22Rv1 (cell line): ENCODE measurements around the gene TSPOAP1.

Source experiments
- H3K27ac ChIP-seq: fragments of 450-650 bp; 2 replicates; pipeline ENCODE4 v1.5.1; 2017
- ZFX ChIP-seq: fragments of 450-650 bp; IDR thresholded peaks from 2 replicates; pipeline ENCODE4 v1.6.1; 2017; ENCODE audit warnings: antibody characterized with exemption, borderline replicate concordance
- TF ChIP-seq, protein P1 (sequence below): fragments of 450-650 bp; IDR thresholded peaks from 2 replicates; pipeline ENCODE4 v1.5.1; 2017; ENCODE audit warnings: mild to moderate bottlenecking

The TSPOAP1 gene

DNA sequence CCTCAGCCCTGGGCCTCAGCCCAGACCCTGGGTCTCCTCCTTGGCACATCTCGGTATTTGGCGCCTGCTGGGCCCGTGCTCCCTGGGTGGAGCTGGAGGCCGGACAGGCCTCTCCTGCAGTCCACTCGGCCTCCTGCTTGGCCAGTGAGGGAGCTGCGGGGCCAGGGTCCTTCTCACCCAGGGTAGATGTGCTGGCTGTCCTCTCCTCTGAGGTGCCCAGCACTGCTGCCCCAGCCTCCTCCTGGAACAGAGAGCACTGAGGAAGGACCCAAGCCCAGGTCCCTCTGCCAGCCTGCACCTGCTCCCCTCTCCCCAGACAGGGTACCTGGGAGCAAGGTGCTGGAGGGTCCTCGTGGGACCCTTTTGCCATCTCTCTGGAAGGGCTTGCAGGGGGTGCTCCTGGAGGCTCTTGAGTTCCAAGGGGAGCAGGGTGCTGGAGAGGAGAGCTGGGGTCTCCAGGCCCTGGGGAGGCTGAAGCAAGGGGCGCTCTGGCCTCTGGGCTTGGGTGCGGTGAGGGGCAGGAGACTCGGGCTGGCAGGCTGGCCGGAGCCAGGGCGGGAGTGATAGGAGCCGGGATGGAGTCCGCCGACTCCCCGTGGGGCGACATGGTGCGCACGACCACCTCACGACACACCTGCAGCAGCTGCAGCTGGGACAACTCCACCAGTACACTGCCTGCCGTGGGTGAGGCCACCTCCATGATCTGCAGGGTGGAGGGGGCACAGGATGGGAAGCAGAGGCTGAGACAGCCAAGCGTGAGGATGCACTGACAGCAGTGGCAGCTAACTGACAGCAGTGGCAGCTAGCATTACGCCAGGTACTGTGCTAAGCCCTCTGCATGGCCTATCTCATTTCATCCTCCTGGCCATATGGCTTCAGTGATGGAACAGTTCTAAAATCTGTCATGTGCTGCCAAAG is 17.8 kb downstream of the TSPOAP1 start:
- TF ChIP-seq ZFX: no peak
- TF ChIP-seq, protein P1, sequence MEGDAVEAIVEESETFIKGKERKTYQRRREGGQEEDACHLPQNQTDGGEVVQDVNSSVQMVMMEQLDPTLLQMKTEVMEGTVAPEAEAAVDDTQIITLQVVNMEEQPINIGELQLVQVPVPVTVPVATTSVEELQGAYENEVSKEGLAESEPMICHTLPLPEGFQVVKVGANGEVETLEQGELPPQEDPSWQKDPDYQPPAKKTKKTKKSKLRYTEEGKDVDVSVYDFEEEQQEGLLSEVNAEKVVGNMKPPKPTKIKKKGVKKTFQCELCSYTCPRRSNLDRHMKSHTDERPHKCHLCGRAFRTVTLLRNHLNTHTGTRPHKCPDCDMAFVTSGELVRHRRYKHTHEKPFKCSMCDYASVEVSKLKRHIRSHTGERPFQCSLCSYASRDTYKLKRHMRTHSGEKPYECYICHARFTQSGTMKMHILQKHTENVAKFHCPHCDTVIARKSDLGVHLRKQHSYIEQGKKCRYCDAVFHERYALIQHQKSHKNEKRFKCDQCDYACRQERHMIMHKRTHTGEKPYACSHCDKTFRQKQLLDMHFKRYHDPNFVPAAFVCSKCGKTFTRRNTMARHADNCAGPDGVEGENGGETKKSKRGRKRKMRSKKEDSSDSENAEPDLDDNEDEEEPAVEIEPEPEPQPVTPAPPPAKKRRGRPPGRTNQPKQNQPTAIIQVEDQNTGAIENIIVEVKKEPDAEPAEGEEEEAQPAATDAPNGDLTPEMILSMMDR: no peak
- no peak overlapping the region for H3K27ac ChIP-seq

DNA sequence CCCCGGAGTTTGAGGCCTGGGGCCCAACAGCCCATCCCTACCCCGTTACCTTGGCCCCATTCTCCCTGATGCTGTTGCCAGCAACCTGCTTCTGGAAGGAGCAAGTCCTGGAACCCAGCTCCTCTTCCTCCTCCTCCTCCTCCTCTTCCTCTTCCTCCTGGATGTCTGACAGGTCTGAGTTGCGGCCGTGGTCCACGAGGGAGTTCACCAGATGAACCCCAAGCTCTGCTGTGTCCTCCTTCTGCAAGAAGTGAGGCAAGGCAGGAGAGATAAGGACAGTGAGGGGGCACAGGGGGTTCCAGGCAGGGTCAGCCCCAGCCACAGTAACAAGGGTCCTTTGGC is 18.7 kb downstream of the TSPOAP1 start:
- TF ChIP-seq, protein P1: no peak
- TF ChIP-seq ZFX: no peak
- H3K27ac ChIP-seq: no peak overlapping the region

DNA sequence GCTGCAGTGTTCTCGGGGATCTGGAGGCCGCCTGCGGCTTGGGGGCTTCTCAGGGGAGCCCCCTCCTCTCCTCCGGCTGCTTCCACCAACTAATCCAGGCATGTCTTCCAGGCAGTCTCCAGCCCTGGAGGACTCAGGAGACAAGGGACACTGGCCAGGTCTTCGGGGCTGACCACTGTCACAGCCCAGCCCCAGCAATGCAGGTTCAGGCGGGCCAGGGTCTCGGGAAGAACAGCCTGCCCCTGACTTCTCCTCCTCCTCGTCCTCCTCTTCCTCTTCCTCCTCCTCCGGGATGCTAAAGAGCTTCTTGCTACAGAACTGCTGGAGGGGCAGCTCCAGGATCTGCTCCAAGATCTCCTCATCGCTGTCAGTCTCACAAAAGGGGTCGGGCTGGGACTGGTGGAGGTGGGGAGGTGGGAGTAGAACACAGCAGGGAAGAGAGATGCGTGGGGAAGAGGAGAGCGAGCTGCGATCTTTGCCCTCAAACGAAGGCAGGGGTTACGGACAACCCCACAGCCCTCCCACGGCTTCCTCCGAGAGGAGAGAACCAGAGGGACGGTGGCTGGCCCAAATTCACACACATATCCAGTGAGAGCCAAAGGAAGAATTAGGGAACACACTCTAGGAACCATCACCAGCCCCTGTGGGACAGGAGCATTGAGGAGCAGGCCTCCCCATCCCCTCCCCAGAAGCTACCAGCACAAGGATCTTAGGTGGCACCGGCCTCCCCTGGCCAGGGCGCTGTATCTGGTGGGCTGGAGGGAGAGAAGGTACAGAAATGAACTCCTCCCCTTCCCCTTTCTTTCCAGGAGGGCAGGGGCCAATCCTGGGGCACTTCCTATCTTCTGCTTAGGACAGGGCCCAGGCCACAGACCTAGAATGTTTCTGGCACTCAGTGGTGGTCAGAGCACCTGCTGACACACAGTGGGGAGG is 19.3 kb downstream of the TSPOAP1 start:
- TF ChIP-seq ZFX: no peak
- no peak overlapping the region for H3K27ac ChIP-seq

DNA sequence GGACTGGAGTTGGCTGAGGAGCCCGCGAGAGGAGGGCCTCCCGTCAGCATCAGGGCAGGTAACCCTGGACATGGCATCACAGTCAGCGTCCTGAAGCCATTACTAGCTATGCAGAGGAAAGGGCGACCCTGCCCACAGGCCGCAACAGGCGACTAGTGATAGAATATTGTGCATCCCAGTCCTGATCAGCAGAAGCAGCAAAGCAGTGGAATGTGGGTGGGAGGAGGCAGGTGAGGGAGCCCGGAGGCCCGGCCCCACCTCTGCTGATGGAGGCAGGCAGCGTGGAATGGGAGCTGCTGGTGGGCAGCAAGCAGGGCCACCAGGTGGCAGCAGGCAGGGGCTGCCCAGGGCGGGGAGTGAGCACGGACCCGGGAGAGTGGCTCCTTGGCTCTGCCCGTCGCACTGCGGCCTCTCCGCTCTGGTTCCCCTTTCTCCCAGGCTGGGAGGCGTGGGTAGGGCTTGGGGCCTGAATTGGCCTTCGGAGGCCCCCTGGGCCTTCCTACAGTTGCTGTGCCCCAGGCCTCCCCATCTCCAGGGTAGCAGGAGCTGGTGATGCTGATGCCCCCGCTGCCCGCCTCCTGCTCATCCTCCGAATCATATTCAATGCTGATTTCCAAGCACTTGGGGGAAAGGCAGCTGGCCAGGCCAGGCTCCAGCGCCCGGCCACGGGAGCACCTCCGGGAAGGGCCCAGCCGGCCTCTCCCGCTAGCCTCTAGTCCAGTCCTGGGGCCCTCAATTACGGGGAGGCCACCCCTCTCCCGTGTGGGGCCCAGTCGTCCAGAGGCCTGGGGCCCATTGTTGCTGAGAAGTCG is 20.2 kb downstream of the TSPOAP1 start:
- no peak overlapping the region for H3K27ac ChIP-seq
- TF ChIP-seq, protein P1: peak; percentile 34
- TF ChIP-seq ZFX: no peak

DNA sequence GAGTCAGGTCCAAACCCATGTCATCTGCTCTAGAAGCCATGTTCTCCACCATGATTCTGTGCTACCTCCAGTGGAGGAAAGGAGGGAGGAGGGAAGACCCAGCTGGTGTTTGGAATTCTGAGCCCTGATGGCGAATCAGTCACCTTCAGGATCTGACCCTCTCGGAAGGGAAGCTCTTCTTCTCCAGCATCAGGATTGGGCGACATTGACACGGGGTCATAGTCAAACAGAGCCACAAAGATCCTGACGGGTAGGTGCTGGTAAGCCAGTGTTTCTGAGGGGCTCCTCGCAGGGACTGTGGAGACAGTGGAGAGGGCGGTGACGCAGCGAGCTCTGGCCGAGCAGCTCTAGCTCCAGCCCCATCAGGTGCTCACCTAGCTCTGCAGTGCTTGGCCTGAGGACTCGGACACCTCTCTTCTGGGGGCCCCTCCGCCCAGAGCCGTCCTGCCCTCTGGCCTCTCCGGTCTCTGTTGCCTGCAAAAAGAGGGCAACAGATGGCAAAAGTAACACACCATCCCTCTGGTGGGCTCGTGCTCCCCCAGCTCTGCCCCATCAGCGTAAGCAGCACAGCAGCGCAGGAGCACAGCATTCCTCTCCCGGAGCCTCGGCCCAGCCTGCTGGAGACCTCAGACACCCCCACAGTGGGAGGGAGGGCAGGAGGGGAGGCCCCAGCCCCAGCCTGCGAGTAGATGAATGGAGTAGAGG is 21.0 kb downstream of the TSPOAP1 start:
- no peak overlapping the region for H3K27ac ChIP-seq
- TF ChIP-seq ZFX: no peak
- TF ChIP-seq, protein P1: no peak

DNA sequence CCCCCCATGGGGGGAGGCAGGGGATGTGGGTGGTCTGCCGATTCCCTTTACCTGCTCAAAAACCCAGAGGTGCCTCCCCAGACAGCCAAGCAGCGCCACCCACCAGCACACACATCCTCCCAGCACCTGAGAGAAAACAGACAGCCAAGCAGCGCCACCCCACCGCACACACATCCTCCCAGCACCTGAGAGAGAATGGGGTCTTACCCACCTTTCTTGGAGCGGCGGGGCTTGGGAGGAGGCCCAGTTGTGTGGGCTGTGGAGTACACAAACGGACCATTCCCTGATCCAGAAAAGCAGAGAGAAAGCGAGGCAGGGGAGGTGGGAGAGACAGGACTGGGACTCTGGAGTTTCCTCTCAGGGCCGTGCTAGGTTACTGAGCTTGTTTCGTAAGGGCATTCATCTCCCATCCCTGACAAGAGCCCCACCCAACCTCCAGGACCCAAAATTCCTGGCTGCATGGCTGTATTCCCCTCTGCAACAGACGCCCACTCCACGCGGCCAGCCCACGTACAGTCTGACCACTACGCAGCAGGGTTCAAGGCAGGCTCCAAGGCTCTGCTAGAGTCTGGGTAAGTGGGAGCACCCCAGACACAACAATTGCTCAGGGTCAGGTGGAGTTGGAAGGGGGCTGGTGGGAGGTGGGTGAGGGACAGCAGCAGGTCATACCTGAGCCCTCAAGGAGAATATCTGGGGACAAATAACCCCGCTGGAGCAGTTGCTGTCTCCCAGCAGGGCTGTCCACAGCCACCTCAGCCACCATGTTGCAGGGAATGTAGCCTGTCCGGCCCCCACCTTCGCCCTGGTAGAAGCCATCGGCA is 22.3 kb downstream of the TSPOAP1 start:
- H3K27ac ChIP-seq: no peak overlapping the region
- TF ChIP-seq, protein P1: no peak
- TF ChIP-seq ZFX: no peak
